ENCODE measurements around the gene KIF21B.

KIF21B gene

GRCh38 chr1:200972985-200973742, 50.4 kb downstream of the KIF21B start:
- H3K27me3 ChIP-seq (ENCODE audit: insufficient read depth, low read depth, severe bottlenecking), result no peaks in the 10 kb centered on the region
- no peak for TF ChIP-seq CTCF (IDR thresholded peaks at IDR 0.05; ENCODE audit: low read depth, low read length)
- no peak for DNase-seq
- H3K9me3 ChIP-seq (ENCODE audit: severe bottlenecking), result no peaks in the 10 kb centered on the region
- no peak overlapping the region for H3K27ac ChIP-seq
- no peak overlapping the region for H3K4me3 ChIP-seq (ENCODE audit: low read depth, low read length)
- peaks cover 90% of the 10 kb centered on the region for H3K36me3 ChIP-seq

GRCh38 chr1:200971955-200972711, 51.4 kb downstream of the KIF21B start:
- Histone ChIP-seq H3K4me3 (ENCODE audit: low read depth, low read length) (no peak overlapping the region), H3K36me3 (peaks cover 80% of the 10 kb centered on the region), H3K27ac (peak overlapping the region; percentile 17), H3K9me3 (ENCODE audit: severe bottlenecking) (no peaks in the 10 kb centered on the region), H3K27me3 (ENCODE audit: insufficient read depth, low read depth, severe bottlenecking) (no peaks in the 10 kb centered on the region)
- peak; percentile 86 for TF ChIP-seq CTCF (IDR thresholded peaks at IDR 0.05; ENCODE audit: low read depth, low read length)
- peak; percentile 91 for DNase-seq

- no peaks in the 10 kb centered on the region for H3K9me3 ChIP-seq (ENCODE audit: severe bottlenecking)
- H3K27ac ChIP-seq, result no peak overlapping the region
- H3K4me3 ChIP-seq (ENCODE audit: low read depth, low read length), result no peak overlapping the region
- no peak for DNase-seq
- no peaks in the 10 kb centered on the region for H3K27me3 ChIP-seq (ENCODE audit: insufficient read depth, low read depth, severe bottlenecking)
- H3K36me3 ChIP-seq, result peaks cover 73% of the 10 kb centered on the region
- TF ChIP-seq CTCF (IDR thresholded peaks at IDR 0.05; ENCODE audit: low read depth, low read length), result no peak
Measured at GRCh38 chr1:200971428-200971903, 52.0 kb downstream of the KIF21B start.

- TF ChIP-seq CTCF (IDR thresholded peaks at IDR 0.05; ENCODE audit: low read depth, low read length), result no peak
- no peak overlapping the region for H3K27ac ChIP-seq
- no peaks in the 10 kb centered on the region for H3K9me3 ChIP-seq (ENCODE audit: severe bottlenecking)
- H3K27me3 ChIP-seq (ENCODE audit: insufficient read depth, low read depth, severe bottlenecking), result no peaks in the 10 kb centered on the region
- H3K36me3 ChIP-seq, result peaks cover 68% of the 10 kb centered on the region
- DNase-seq, result no peak
- no peak overlapping the region for H3K4me3 ChIP-seq (ENCODE audit: low read depth, low read length)
Measured at GRCh38 chr1:200970771-200971427, 52.6 kb downstream of the KIF21B start.

GRCh38 chr1:200969726-200970561, 53.6 kb downstream of the KIF21B start:
- Histone ChIP-seq H3K4me3 (ENCODE audit: low read depth, low read length) (no peak overlapping the region), H3K27ac (no peak overlapping the region), H3K27me3 (ENCODE audit: insufficient read depth, low read depth, severe bottlenecking) (no peaks in the 10 kb centered on the region), H3K9me3 (ENCODE audit: severe bottlenecking) (no peaks in the 10 kb centered on the region), H3K36me3 (peaks cover 58% of the 10 kb centered on the region)
- DNase-seq, result no peak
- TF ChIP-seq CTCF (IDR thresholded peaks at IDR 0.05; ENCODE audit: low read depth, low read length), result peak; percentile 52; the same call in 1 of the 2 replicates
